Activated naive CD4-positive, alpha-beta T cell treated with anti-CD3 and anti-CD28 coated beads, Interleukin-2, amount 50 U/mL, for 72 hours (primary cell): ENCODE results near the gene CCNC. TPM values are rescaled to one million over a fixed set of nuclear protein-coding genes. Genes with fewer than 3 reads are reported as not detected.

Experiments
- ATAC-seq, 2 donors: fragments of 150-1000 bp; cut with Tn5 transposase; 2 replicates each; pipeline ENCODE4 v1.10.0; 2021; ENCODE audit warnings: mild to moderate bottlenecking in 2 of 2, moderate library complexity in 2 of 2
- DNase-seq, 2 donors: peaks; one replicate each; pipeline ENCODE4 v3.0.0; 2021 to 2022; ENCODE audit warnings: low spot score in 2 of 2
- H3K27ac Mint-ChIP-seq, 2 donors: one replicate each; pipeline ENCODE4 v1.8.0; 2022; ENCODE audit warnings: mild to moderate bottlenecking in 2 of 2, mixed read lengths in 2 of 2
- H3K36me3 Mint-ChIP-seq, 2 donors: one replicate each; pipeline ENCODE4 v1.8.0; 2022; ENCODE audit warnings: mixed read lengths in 2 of 2
- H3K9me3 Mint-ChIP-seq, 2 donors: one replicate each; pipeline ENCODE4 v1.8.0; 2022; ENCODE audit warnings: mixed read lengths in 2 of 2
- total RNA-seq, 2 donors: library from RNA; stranded (reverse); gene quantifications; one replicate each; pipeline ENCODE4 v1.2.3, GENCODE V29; 2022

Gene CCNC
- total RNA-seq = 10 to 100 TPM; 35.2 to 63.6 TPM

GRCh38 chr6:99568103-99568933, at the start of gene CCNC:
Gene CCNC (minus strand): TSS chr6:99568660. CDS start chr6:99568527, 133 bp downstream.
- no peaks in the 10 kb centered on the region for H3K9me3 Mint-ChIP-seq
- ATAC-seq (peak; percentile 96 to 99), DNase-seq (peak; percentile 88 to 92)
- peak within 1 kb of the TSS; percentile 97 to 99 for H3K27ac Mint-ChIP-seq
- peaks cover 12 to 13% of the 10 kb centered on the region in 2 donors for H3K36me3 Mint-ChIP-seq

GRCh38 chr6:99617131-99617530, 48.7 kb upstream of the CCNC start:
- ATAC-seq = no peak
- no peak overlapping the region for H3K27ac Mint-ChIP-seq

GRCh38 chr6:99614430-99615186, 46.1 kb upstream of the CCNC start:
- Mint-ChIP-seq H3K9me3 (peaks cover 5% of the 10 kb centered on the region in 2 donors), H3K27ac (no peak overlapping the region), H3K36me3 (peaks cover 7 to 17% of the 10 kb centered on the region in 2 donors)
- DNase-seq (peak in 1 of 2 donors; percentile 27), ATAC-seq (no peak)

More at GRCh38 chr6:99617131-99617530, 48.7 kb upstream of the CCNC start:
- peaks cover 5 to 9% of the 10 kb centered on the region in 2 donors for H3K9me3 Mint-ChIP-seq
- peaks cover 7 to 17% of the 10 kb centered on the region in 2 donors for H3K36me3 Mint-ChIP-seq
- DNase-seq = no peak

GRCh38 chr6:99613705-99614429, 45.4 kb upstream of the CCNC start:
- peak; percentile 72 to 73 for ATAC-seq
- DNase-seq = peak in 1 of 2 donors; percentile 36
- H3K9me3 Mint-ChIP-seq = peaks cover 5 to 9% of the 10 kb centered on the region in 2 donors
- peaks cover 7 to 18% of the 10 kb centered on the region in 2 donors for H3K36me3 Mint-ChIP-seq
- no peak overlapping the region for H3K27ac Mint-ChIP-seq

- DNase-seq (peak in 1 of 2 donors; percentile 59), ATAC-seq (peak; percentile 67 to 75)
- Mint-ChIP-seq H3K27ac (no peak overlapping the region), H3K9me3 (peaks cover 3 to 9% of the 10 kb centered on the region in 2 donors), H3K36me3 (peaks cover 4 to 15% of the 10 kb centered on the region in 2 donors)
Measured at GRCh38 chr6:99613409-99613704, 44.9 kb upstream of the CCNC start.

- DNase-seq (peak in 1 of 2 donors; percentile 6), ATAC-seq (peak in 1 of 2 donors; percentile 10)
- Mint-ChIP-seq H3K36me3 (peaks cover 0 to 13% of the 10 kb centered on the region in 2 donors), H3K27ac (no peak overlapping the region), H3K9me3 (peaks cover 0 to 6% of the 10 kb centered on the region in 2 donors)
Measured at GRCh38 chr6:99612551-99613408, 44.3 kb upstream of the CCNC start.

GRCh38 chr6:99611148-99611547, 42.7 kb upstream of the CCNC start:
- Mint-ChIP-seq H3K9me3 (peaks cover 0 to 6% of the 10 kb centered on the region in 2 donors), H3K36me3 (peaks cover 0 to 24% of the 10 kb centered on the region in 2 donors), H3K27ac (no peak overlapping the region)
- DNase-seq (no peak), ATAC-seq (peak in 1 of 2 donors; percentile 68)

GRCh38 chr6:99609905-99610489, 41.5 kb upstream of the CCNC start:
- no peak for ATAC-seq
- Mint-ChIP-seq H3K9me3 (peaks cover 0 to 6% of the 10 kb centered on the region in 2 donors), H3K27ac (no peak overlapping the region), H3K36me3 (peaks cover 0 to 32% of the 10 kb centered on the region in 2 donors)
- DNase-seq = no peak

GRCh38 chr6:99608886-99609482, 40.5 kb upstream of the CCNC start:
- peaks cover 0 to 35% of the 10 kb centered on the region in 2 donors for H3K36me3 Mint-ChIP-seq
- peaks cover 0 to 6% of the 10 kb centered on the region in 2 donors for H3K9me3 Mint-ChIP-seq
- H3K27ac Mint-ChIP-seq = peak overlapping the region in 1 of 2 donors; percentile 6
- ATAC-seq (no peak), DNase-seq (no peak)

- H3K27ac Mint-ChIP-seq = peak overlapping the region in 1 of 2 donors; percentile 55
- DNase-seq (no peak), ATAC-seq (no peak)
- H3K36me3 Mint-ChIP-seq = peaks cover 0 to 35% of the 10 kb centered on the region in 2 donors
- peaks cover 0 to 6% of the 10 kb centered on the region in 2 donors for H3K9me3 Mint-ChIP-seq
Measured at GRCh38 chr6:99608059-99608885, 39.8 kb upstream of the CCNC start.

GRCh38 chr6:99607416-99608036, 39.1 kb upstream of the CCNC start:
- peak in 1 of 2 donors; percentile 15 for DNase-seq
- Mint-ChIP-seq H3K27ac (peak overlapping the region in 1 of 2 donors; percentile 36), H3K9me3 (peaks cover 0 to 6% of the 10 kb centered on the region in 2 donors), H3K36me3 (peaks cover 0 to 38% of the 10 kb centered on the region in 2 donors)
- ATAC-seq = no peak

GRCh38 chr6:99606656-99607415, 38.4 kb upstream of the CCNC start, which contains the start of gene PRDM13:
Gene PRDM13 (plus strand): TSS chr6:99606833. CDS start chr6:99607035, 202 bp downstream.
- H3K9me3 Mint-ChIP-seq = peaks cover 0 to 6% of the 10 kb centered on the region in 2 donors
- peaks cover 0 to 41% of the 10 kb centered on the region in 2 donors for H3K36me3 Mint-ChIP-seq
- peak within 1 kb of the TSS in 1 of 2 donors; percentile 36 for H3K27ac Mint-ChIP-seq
- DNase-seq (peak in 1 of 2 donors; percentile 12), ATAC-seq (no peak)
